PFSK-1 (cell line): ENCODE data around the gene HES7.

Experiments used
- FOXP2 ChIP-seq: optimal IDR thresholded peaks from 2 replicates; pipeline ENCODE3; 2011; ENCODE audit warnings: borderline replicate concordance, control low read depth, inconsistent platforms; ENCODE audit not compliant: insufficient read depth; ENCODE audit errors: extremely low read length, extremely low read depth
- POLR2AphosphoS5 ChIP-seq: IDR thresholded peaks from 2 replicates; pipeline ENCODE4 v1.6.1; 2012; ENCODE audit warnings: low read depth, mild to moderate bottlenecking, control low read depth, low read length, moderate library complexity
- SIN3A ChIP-seq: IDR thresholded peaks from 2 replicates; pipeline ENCODE4 v1.6.1; 2012; ENCODE audit warnings: mild to moderate bottlenecking, low read length, moderate library complexity, borderline replicate concordance; ENCODE audit not compliant: insufficient read depth
- TAF1 ChIP-seq: IDR thresholded peaks from 2 replicates; pipeline ENCODE4 v1.6.1; 2012; ENCODE audit warnings: low read length, control low read depth, borderline replicate concordance; ENCODE audit not compliant: insufficient read depth
- TF ChIP-seq, protein P1 (sequence below), 2 experiments: IDR thresholded peaks; 2 replicates each; pipeline versions ENCODE4 v1.6.1 to v1.8.0; 2011 to 2012; ENCODE audit warnings: low read depth in 2 of 2, low read length in 2 of 2, control low read depth in 1 of 2, inconsistent platforms in 1 of 2, mild to moderate bottlenecking in 1 of 2, moderate library complexity in 1 of 2; ENCODE audit not compliant: insufficient read depth in 1 of 2

Gene HES7

DNA sequence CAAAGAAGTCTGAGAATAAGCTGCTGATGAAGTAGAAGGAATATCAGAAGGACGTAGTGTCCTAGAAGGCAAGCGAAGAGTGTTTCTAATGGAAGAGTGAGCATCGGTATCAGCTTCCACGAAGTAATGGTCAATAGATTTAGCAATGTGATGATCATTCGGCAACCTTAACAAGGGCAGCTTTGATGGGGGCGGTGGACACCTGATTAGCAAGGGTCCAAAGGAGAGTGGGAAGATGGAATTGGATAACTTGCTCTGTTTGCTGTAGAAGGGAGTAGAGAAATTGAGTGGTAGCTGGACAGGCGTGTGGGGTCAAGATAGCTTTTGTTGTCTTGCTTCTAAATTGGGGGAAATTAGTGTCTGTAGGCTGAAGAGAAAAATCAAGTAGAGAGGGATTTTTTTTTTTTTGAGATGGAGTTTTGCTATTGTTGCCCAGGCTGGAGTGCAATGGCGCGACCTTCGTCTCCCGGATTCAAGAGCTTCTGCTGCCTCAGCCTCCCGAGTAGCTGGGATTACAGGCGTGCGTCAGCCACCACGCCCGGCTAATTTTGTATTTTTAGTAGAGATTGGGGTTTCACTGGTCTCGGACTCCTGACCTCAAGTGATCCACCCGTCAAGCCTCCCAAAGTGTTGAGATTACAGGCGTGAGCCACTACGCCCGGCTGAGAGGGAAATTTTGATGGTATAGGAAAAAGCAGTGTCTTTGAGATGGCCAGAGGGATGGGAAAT lies 13.9 kb upstream of the HES7 start:
- TF ChIP-seq POLR2AphosphoS5 = no peak
- no peak for TF ChIP-seq TAF1
- no peak for TF ChIP-seq SIN3A
- TF ChIP-seq, protein P1, sequence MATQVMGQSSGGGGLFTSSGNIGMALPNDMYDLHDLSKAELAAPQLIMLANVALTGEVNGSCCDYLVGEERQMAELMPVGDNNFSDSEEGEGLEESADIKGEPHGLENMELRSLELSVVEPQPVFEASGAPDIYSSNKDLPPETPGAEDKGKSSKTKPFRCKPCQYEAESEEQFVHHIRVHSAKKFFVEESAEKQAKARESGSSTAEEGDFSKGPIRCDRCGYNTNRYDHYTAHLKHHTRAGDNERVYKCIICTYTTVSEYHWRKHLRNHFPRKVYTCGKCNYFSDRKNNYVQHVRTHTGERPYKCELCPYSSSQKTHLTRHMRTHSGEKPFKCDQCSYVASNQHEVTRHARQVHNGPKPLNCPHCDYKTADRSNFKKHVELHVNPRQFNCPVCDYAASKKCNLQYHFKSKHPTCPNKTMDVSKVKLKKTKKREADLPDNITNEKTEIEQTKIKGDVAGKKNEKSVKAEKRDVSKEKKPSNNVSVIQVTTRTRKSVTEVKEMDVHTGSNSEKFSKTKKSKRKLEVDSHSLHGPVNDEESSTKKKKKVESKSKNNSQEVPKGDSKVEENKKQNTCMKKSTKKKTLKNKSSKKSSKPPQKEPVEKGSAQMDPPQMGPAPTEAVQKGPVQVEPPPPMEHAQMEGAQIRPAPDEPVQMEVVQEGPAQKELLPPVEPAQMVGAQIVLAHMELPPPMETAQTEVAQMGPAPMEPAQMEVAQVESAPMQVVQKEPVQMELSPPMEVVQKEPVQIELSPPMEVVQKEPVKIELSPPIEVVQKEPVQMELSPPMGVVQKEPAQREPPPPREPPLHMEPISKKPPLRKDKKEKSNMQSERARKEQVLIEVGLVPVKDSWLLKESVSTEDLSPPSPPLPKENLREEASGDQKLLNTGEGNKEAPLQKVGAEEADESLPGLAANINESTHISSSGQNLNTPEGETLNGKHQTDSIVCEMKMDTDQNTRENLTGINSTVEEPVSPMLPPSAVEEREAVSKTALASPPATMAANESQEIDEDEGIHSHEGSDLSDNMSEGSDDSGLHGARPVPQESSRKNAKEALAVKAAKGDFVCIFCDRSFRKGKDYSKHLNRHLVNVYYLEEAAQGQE (IDR thresholded peaks at IDR 0.05; ENCODE audit: insufficient read depth in 1 of 2, low read depth in 2 of 2, low read length in 2 of 2) = no peak
- TF ChIP-seq FOXP2 = no peak

DNA sequence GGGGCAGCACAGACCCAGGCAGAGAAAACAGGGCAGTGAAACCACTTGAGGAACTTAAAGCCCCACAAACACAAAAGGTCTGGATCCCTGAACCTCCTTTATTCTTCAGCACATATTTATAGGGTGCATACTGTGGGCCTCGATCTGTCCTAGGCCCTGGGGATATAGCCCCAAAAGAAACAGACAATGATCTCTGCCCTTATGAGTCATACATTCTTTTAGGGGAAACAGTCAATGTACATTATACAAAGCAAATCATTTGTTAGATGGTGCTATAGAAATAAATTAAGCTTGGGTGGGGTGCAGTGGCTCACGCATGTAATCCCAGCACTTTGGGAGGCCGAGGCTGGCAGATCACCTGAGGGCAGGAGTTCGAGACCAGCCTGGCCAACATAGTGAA lies 10.0 kb upstream of the HES7 start:
- TF ChIP-seq SIN3A (no peak), TAF1 (no peak), POLR2AphosphoS5 (no peak), FOXP2 (no peak)
- TF ChIP-seq, protein P1 (IDR thresholded peaks at IDR 0.05; ENCODE audit: insufficient read depth in 1 of 2, low read depth in 2 of 2, low read length in 2 of 2) = no peak

DNA sequence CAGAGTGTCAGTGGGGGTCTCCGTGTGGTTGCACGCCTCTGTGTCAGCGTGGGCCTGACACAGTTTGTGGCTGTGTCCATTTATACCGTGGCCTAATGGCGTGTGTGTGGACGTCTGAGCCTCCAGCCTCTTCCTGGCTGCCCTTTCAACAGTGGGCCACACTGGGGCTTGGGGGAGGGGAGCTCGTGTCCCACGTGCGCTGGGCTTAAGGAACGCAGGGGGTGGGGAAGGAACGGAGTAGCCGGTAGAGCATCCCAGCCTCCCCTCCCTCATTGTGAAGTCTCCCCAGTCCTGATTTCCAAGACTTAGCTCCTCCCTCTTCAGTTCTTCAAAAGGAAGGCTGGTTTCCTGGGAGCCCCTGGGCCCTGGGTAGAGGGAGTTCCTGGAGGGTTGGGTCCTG lies 9.5 kb upstream of the HES7 start:
- TF ChIP-seq TAF1 = no peak
- no peak for TF ChIP-seq SIN3A
- no peak for TF ChIP-seq POLR2AphosphoS5
- TF ChIP-seq, protein P1 (IDR thresholded peaks at IDR 0.05; ENCODE audit: insufficient read depth in 1 of 2, low read depth in 2 of 2, low read length in 2 of 2) = no peak

DNA sequence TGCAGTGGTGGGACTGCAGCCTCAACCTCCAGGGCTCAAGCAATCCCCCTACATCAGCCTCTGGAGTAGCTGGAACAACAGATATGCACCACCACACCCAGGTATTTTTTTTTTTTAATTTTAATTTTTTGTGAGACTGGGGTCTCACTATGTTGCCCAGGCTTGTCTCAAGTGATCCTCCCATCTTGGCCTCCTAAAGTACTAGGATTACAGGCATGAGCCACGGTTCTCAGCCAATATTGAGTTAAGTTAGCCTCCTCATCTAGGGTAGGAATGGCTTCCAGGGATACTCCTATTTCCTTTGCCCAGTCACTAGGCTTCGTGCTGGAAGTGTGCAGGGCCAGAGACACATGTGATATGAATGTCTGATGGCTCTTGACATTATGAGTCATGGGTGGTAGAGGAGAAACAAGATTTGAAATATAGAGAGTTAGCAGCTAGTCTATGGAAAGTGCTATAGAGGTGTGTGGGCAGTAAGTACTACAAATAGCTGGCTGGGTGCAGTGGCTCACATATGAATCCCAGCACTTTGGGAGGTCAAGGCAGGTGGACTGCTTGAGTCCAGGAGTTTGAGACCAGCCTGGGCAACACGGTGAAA lies 8.0 kb upstream of the HES7 start:
- TF ChIP-seq TAF1 = no peak
- no peak for TF ChIP-seq FOXP2
- no peak for TF ChIP-seq POLR2AphosphoS5
- TF ChIP-seq, protein P1 (IDR thresholded peaks at IDR 0.05; ENCODE audit: insufficient read depth in 1 of 2, low read depth in 2 of 2, low read length in 2 of 2) = no peak
- TF ChIP-seq SIN3A = no peak
